Measurements from ENCODE around the gene USP34. TPM values are rescaled to one million over a fixed set of nuclear protein-coding genes. Genes with fewer than 3 reads are reported as not detected.

USP34 gene
- total RNA-seq, 1 donor = 154 TPM

GRCh38 chr2:61257446-61257845, 213.4 kb downstream of the USP34 start:
- DNase-seq (ENCODE audit: low read depth) = no peak
- no peak overlapping the region for H3K4me3 ChIP-seq (ENCODE audit: low read depth, low read length)
- TF ChIP-seq CTCF (IDR thresholded peaks at IDR 0.05; ENCODE audit: insufficient read depth, low read depth, low read length) = no peak

GRCh38 chr2:61255580-61256437, 215.1 kb downstream of the USP34 start:
- no peak overlapping the region for H3K4me3 ChIP-seq (ENCODE audit: low read depth, low read length)
- TF ChIP-seq CTCF (IDR thresholded peaks at IDR 0.05; ENCODE audit: insufficient read depth, low read depth, low read length) = no peak
- DNase-seq (ENCODE audit: low read depth) = peak; percentile 78

DNA sequence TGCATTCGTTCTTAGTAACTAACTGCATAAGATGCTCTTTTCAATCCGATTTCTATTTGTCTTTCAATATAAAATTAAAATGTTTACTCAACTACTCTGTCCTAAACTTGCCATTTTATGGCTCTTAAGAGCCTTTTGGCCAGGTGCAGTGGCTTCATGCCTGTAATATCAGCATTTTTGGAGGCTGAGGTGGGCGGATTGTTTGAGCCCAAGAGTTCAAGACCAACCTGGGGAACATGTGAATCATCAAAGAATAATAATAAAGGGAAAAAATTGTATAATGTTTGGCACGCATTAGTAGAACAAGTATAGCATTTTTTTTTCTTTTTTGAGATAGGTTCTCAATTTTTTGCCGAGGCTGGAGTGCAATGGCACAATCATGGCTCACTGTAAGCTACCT, 216.4 kb downstream of the USP34 start:
- DNase-seq (ENCODE audit: low read depth) = no peak
- no peak for TF ChIP-seq CTCF (IDR thresholded peaks at IDR 0.05; ENCODE audit: insufficient read depth, low read depth, low read length)
- no peak overlapping the region for H3K4me3 ChIP-seq (ENCODE audit: low read depth, low read length)

GRCh38 chr2:61253136-61253535, 217.8 kb downstream of the USP34 start:
- H3K4me3 ChIP-seq (ENCODE audit: low read depth, low read length) = no peak overlapping the region
- no peak for TF ChIP-seq CTCF (IDR thresholded peaks at IDR 0.05; ENCODE audit: insufficient read depth, low read depth, low read length)
- no peak for DNase-seq (ENCODE audit: low read depth)

DNA sequence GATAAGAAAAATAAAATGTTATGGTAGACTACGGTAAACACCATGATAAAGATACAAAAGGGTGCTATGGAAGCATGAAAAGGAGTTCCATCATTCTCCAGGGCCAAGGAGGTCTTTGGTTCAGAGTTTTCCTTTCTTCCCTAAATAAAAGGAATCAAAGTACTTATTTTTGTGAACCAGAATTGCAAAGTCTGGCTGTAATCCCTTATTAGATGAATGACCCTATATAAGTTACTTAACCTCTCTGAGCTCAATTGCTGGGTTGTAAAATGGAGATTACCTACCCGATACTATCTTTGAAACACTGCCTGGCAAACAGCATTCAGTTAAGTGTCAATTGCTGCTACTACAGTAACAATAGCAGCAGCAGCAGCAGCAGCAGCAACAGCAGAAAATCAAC, 218.9 kb downstream of the USP34 start:
- no peak overlapping the region for H3K4me3 ChIP-seq (ENCODE audit: low read depth, low read length)
- no peak for DNase-seq (ENCODE audit: low read depth)
- no peak for TF ChIP-seq CTCF (IDR thresholded peaks at IDR 0.05; ENCODE audit: insufficient read depth, low read depth, low read length)

DNA sequence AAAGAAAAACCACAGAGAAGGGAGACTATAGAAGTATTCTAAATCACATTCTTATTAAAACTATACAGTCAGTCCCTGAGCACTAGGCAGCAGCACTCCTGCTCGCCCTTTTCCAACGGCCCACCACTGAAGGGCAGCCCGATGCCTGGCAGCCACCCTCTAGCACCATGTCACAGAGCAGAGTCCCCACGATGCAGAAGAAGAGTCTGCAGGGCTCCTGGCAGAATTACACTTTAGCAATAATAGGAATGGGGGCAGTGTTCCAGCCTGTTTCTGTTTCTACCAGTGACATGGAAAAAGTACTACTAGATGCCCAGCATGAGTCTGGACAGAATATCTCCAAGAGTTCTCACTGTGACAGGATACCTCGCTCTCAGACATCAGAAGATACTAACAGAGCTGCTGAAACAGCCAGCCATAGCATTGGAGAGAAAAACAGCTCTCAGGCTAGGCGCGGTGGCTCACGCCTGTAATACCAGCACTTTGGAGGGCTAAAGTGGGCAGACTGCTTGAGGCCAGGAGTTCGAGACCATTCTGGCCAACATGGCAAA, 221.3 kb downstream of the USP34 start:
- TF ChIP-seq CTCF (IDR thresholded peaks at IDR 0.05; ENCODE audit: insufficient read depth, low read depth, low read length) = no peak
- DNase-seq (ENCODE audit: low read depth) = no peak
- H3K4me3 ChIP-seq (ENCODE audit: low read depth, low read length) = no peak overlapping the region
